Colon (tissue), 2 donors: ENCODE results near the gene HTRA1.

Source experiments
- FAIRE-seq: peaks from 2 replicates; lab custom pipeline; 2012; peaks lifted over from hg19 to GRCh38; lab: Jason Lieb, UNC
- donor health status: control.
- donor health status: control.

The HTRA1 gene

DNA sequence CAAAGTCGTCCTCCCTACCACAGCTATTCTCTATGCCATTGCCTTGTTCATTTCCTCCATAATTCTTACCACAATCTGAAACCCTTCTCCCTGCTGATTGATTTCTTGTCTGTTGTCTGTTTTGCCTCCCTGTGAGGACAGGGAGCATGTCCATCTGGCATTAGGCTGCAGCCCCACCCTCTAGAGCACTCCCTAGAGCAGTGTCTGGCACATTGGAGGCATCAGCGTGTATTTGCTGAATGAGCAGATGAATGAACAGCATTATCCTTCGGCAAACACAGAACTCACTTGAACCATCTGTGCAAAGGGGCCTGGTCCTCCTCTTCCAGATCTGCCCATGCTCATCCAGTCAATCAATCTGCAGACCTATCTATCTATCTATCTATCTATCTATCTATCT lies 94.1 kb downstream of the HTRA1 start:
- no peak for FAIRE-seq

DNA sequence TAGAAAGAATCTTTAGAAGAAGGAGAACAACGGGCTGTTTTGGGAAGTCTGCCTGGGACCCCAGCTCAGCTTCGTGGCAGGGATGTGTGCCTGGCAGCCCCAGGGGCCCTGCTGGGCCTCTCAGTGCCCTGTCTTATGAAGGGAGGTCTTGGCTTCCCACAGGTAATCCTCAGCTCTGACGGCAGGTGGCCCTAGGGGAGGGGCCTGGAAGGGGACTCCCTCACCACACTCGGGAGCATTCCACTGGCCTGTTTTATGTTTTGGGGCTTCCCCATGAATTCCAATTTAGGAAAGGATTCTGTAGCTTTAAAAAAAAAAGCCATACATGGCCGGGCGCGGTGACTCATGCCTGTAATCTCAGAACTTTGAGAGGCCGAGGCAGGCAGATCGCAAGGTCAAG lies 96.2 kb downstream of the HTRA1 start:
- FAIRE-seq, result no peak

DNA sequence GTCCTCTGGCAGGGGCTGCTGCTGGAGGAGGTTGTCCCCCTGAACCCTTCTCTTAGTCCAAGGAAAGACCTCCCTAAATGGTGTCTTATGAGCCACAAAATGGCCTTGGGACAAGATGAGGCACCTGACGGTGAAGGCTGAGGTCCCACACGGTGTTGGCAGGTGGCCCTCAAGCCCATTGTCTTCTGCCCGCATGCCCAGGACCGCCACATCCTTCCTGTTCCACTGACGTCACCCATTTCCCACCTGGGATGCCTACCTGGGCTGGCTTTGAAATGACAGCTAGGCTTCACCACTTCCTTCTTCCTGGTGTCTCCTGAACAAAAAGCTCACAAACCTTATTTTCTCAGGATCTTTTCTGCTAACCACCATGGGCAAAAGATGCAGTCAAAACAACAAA lies 97.1 kb downstream of the HTRA1 start:
- FAIRE-seq, result no peak

DNA sequence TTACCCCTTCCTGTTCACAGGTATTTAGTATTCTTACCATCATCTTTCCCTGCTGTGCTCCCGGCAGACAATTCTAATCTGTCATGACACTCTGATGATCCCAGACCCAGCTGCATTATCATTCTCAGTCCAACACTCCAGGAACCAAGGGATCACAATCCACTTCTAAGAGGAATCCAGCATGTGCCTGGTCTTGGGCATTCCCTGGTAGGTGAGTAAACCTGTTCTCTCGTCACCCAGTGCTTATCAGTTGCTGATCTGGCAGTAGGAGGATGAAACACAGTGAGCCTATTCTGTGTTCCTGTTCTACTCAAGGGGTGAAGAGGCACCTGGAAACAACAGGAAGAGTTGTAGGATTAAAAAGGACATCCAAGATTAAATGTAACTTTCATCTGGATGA lies 97.9 kb downstream of the HTRA1 start:
- FAIRE-seq, result no peak

DNA sequence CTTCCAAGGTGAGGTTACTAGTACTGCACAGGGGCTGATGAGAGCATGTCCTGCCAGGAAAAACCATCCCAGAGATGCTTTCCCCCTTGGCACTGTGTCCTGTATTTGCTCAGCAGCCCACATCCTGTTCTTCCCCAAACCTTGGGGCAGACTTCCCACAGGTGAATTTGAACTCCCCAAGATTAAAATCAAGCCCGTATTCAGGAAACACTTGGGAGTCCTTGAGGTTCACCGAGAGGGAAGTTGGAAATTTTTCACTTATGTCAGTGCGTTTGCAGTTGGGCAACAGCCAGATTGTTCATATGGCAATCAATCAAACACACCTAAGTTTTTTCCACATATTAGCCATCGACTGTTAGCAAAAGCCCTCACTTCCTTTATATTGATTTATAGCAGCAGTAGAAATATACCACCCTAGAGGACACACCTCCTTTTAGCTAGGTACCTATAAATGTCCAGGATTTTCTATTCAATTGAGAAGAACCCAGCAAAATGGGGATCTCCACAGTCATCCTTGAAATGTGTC lies 99.0 kb downstream of the HTRA1 start, which contains the start of gene DMBT1:
Gene DMBT1, plus strand, starts transcription at position 476 of the 526 bp plus-strand sequence. Its CDS starts 17 bp downstream, at position 493.
- FAIRE-seq, result no peak

DNA sequence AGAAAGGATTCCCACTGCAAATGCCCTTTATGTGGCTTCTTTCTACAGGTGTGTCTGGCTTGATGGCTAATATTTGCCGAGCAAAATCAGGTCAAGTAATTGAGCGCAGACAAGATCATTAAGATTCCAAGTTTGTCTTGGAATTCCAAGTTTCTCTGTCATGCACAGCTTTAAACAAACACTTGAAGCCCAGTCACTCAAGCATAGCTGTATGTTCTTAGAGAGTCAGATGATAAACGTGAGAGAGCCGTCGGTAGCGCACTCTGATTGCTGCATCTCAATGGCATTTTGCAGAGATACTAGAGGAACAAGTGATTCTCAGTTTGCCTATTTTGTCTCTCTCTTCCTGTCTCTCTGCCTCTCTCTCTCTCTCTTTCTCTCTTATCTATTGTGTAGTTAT lies 99.9 kb downstream of the HTRA1 start:
- no peak for FAIRE-seq

DNA sequence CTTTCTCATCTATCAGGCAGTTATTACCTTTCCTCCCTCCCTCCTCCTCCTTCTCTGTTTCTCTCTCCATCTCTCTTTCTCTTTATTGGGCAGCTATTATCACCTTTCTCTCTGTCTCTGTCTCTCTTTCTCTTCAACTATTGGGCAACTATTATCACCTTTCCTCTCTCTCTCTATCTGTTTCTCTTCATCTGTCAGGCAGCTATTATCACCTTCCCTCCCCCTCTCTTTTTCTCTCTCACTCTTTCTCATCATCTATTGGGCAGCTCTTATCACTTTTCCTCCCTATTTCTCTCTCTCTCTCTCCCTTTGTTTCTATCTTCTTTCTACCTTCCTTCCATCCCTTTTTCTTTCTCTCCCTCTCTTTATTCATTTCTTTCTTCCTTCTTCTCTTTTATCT lies 100.4 kb downstream of the HTRA1 start:
- FAIRE-seq, result no peak
